OCI-LY1 (cell line): ENCODE results near the gene GDF10.

Experiments used
- CTCF ChIP-seq: fragments of 200-600 bp; sonication (generic), shearing (Covaris generic); IDR thresholded peaks from 2 replicates; pipeline ENCODE4 v1.5.1; 2017; ENCODE audit warnings: mild to moderate bottlenecking, antibody characterized with exemption, low read length, moderate library complexity, mixed read lengths
- EZH2 ChIP-seq: fragments of 200-600 bp; sonication (generic), shearing (Covaris generic); IDR thresholded peaks from 2 replicates; pipeline ENCODE4 v1.8.0; 2017; ENCODE audit warnings: borderline replicate concordance, mixed run types, mild to moderate bottlenecking, antibody characterized with exemption, low read length, moderate library complexity, mixed read lengths

- no peak for TF ChIP-seq EZH2
- TF ChIP-seq CTCF, result no peak
These were observed 3.1 kb downstream of the GDF10 start for GRCh38 chr10:47303105-47303504.
